CD14-positive monocyte (primary cell): ENCODE results near the gene PATJ. TPM values are rescaled to one million over a fixed set of nuclear protein-coding genes. Genes with fewer than 3 reads are reported as not detected.

ENCODE experiments used
- DNase-seq, 3 donors: peaks; one replicate each; pipeline ENCODE4 v3.0.0-alpha.2; 2011 to 2022
- H2AFZ ChIP-seq: 2 replicates; pipeline ENCODE4 v1.6.0; 2012; ENCODE audit warnings: mild to moderate bottlenecking, low read depth, low read length, inconsistent platforms; ENCODE audit not compliant: insufficient read depth, poor library complexity, severe bottlenecking
- H3K27ac ChIP-seq, 2 donors: 1 replicate in 1 of 2; 2 replicates in 1 of 2; pipeline ENCODE4 v1.5.1; 2012 to 2013; ENCODE audit warnings: low read length in 2 of 2, control low read depth in 1 of 2, inconsistent platforms in 1 of 2, low read depth in 1 of 2, mild to moderate bottlenecking in 1 of 2
- H3K27me3 ChIP-seq, 2 donors: one replicate each; pipeline versions ENCODE4 v1.6.0 to v1.6.1; 2011 to 2013; ENCODE audit warnings: low read length in 2 of 2; ENCODE audit not compliant: control insufficient read depth in 2 of 2, insufficient read depth in 2 of 2
- H3K36me3 ChIP-seq, 2 donors: replicated peaks in 1 of 2; 1 replicate in 1 of 2; 2 replicates in 1 of 2; pipeline versions ENCODE4 v1.5.1 to v1.6.1; 2012 to 2013; ENCODE audit warnings: low read length in 2 of 2, control low read depth in 1 of 2, inconsistent platforms in 1 of 2, mild to moderate bottlenecking in 1 of 2; ENCODE audit not compliant: insufficient read depth in 2 of 2, control insufficient read depth in 1 of 2
- H3K4me1 ChIP-seq, 2 donors: 1 replicate in 1 of 2; 2 replicates in 1 of 2; pipeline versions ENCODE4 v1.5.1 to v1.6.1; 2012 to 2013; ENCODE audit warnings: low read length in 2 of 2, control low read depth in 1 of 2, inconsistent platforms in 1 of 2, mild to moderate bottlenecking in 1 of 2, moderate library complexity in 1 of 2; ENCODE audit not compliant: insufficient read depth in 2 of 2, control insufficient read depth in 1 of 2
- H3K4me2 ChIP-seq: replicated peaks from 2 replicates; pipeline ENCODE3; 2012; ENCODE audit warnings: low read length, moderate library complexity, mild to moderate bottlenecking; ENCODE audit not compliant: poor library complexity, severe bottlenecking; ENCODE audit errors: extremely low read depth
- H3K4me3 ChIP-seq, 3 experiments: fragments of 200-600 bp in 1 of 3; sonication (generic) in 1 of 3; replicated peaks in 1 of 3; 1 replicate in 2 of 3; 2 replicates in 1 of 3; pipeline ENCODE4 v1.5.1; 2011 to 2013; ENCODE audit warnings: low read length in 3 of 3, mild to moderate bottlenecking in 3 of 3, control low read depth in 2 of 3, low read depth in 2 of 3, inconsistent platforms in 1 of 3, moderate library complexity in 1 of 3
- H3K79me2 ChIP-seq: 2 replicates; pipeline ENCODE4 v1.6.0; 2012; ENCODE audit warnings: mild to moderate bottlenecking, control low read depth, inconsistent platforms, low read length, moderate library complexity; ENCODE audit not compliant: insufficient read depth
- H3K9ac ChIP-seq: 2 replicates; pipeline ENCODE4 v1.6.0; 2017; ENCODE audit warnings: low read length, mild to moderate bottlenecking; ENCODE audit not compliant: insufficient read depth, poor library complexity, severe bottlenecking
- H3K9me3 ChIP-seq, 2 donors: replicated peaks in 1 of 2; 1 replicate in 1 of 2; 2 replicates in 1 of 2; pipeline versions ENCODE4 v1.5.1 to v1.6.1; 2012 to 2013; ENCODE audit warnings: low read length in 2 of 2, control low read depth in 1 of 2; ENCODE audit not compliant: control insufficient read depth in 1 of 2, insufficient read depth in 1 of 2
- H4K20me1 ChIP-seq: 2 replicates; pipeline ENCODE4 v1.6.0; 2012; ENCODE audit warnings: mild to moderate bottlenecking, low read length, control low read depth, moderate library complexity; ENCODE audit not compliant: insufficient read depth
- H3K27ac Mint-ChIP-seq, 7 donors: one replicate each; pipeline ENCODE4 v1.8.0; 2020; ENCODE audit warnings: mild to moderate bottlenecking in 7 of 7, mixed read lengths in 7 of 7, moderate library complexity in 6 of 7, inconsistent platforms in 2 of 7
- H3K27me3 Mint-ChIP-seq, 3 donors: one replicate each; pipeline ENCODE4 v1.8.0; 2021 to 2022; ENCODE audit warnings: low read depth in 3 of 3, mild to moderate bottlenecking in 3 of 3, mixed read lengths in 3 of 3, moderate library complexity in 3 of 3, inconsistent platforms in 1 of 3
- H3K36me3 Mint-ChIP-seq, 2 donors: one replicate each; pipeline ENCODE4 v1.8.0; 2020; ENCODE audit warnings: mixed read lengths in 2 of 2, inconsistent platforms in 1 of 2, mild to moderate bottlenecking in 1 of 2
- H3K4me1 Mint-ChIP-seq: one replicate; pipeline ENCODE4 v1.8.0; 2020; ENCODE audit warnings: mild to moderate bottlenecking, mixed read lengths
- H3K4me3 Mint-ChIP-seq, 2 donors: one replicate each; pipeline ENCODE4 v1.8.0; 2020; ENCODE audit warnings: mild to moderate bottlenecking in 2 of 2, mixed read lengths in 2 of 2, moderate library complexity in 1 of 2
- H3K9me3 Mint-ChIP-seq, 7 donors: one replicate each; pipeline ENCODE4 v1.8.0; 2020 to 2022; ENCODE audit warnings: mixed read lengths in 7 of 7, mild to moderate bottlenecking in 6 of 7, moderate library complexity in 6 of 7, inconsistent platforms in 2 of 7
- CTCF ChIP-seq: fragments of 200-600 bp; IDR thresholded peaks from one replicate; pipeline ENCODE4 v1.8.0; 2022; ENCODE audit warnings: antibody characterized with exemption, mild to moderate bottlenecking
- WGBS: methylation state at CpG from one replicate; pipeline ENCODE4 v1.1.5; 2013; ENCODE audit warnings: missing lambda C conversion rate; ENCODE audit not compliant: insufficient coverage; 5-methylcytosine and 5-hydroxymethylcytosine counted together
- intact Hi-C, 2 donors: fragments of 100-400 bp; cut with micrococcal nuclease; formaldehyde crosslinking; loops; one replicate each; pipeline versions ENCODE4 v1.15.0 to v1.15.1; 2023
- polyA plus RNA-seq, 3 donors: library from polyadenylated mRNA; depleted of rRNA in 1 of 3; unstranded in 2 of 3; stranded (reverse) in 1 of 3; fragments of 300-500 nt in 2 of 3; fragments of >200 nt in 1 of 3; fragmentation: Illumina TruSeq in 2 of 3; gene quantifications; 1 replicate in 2 of 3; 2 replicates in 1 of 3; pipeline ENCODE4 v1.2.3, GENCODE V29; 2012 to 2021

The PATJ gene
- polyA plus RNA-seq, 3 donors: 0.01 to 0.23 TPM; not detected in 1

GRCh38 chr1:61967750-61968149 is 225.5 kb downstream of the PATJ start:
- WGBS: 71% methylated on average over 1 of the region's 3 CpGs
- H3K36me3 Mint-ChIP-seq: no peaks in the 10 kb centered on the region
- H3K27me3 Mint-ChIP-seq: peaks cover 0 to 3% (median 0%) of the 10 kb centered on the region in 3 donors
- Histone ChIP-seq H3K27me3 (no peaks in the 10 kb centered on the region), H3K4me2 (no peak overlapping the region), H3K4me1 (no peaks in the 10 kb centered on the region), H3K9me3 (no peaks in the 10 kb centered on the region), H2AFZ (no peak overlapping the region), H4K20me1 (no peaks in the 10 kb centered on the region), H3K36me3 (no peaks in the 10 kb centered on the region), H3K4me3 (no peak overlapping the region), H3K79me2 (no peaks in the 10 kb centered on the region), H3K27ac (no peak overlapping the region), H3K9ac (no peak overlapping the region)
- intact Hi-C loops: no loop called here
- no peak for TF ChIP-seq CTCF
- no peak for DNase-seq
- no peaks in the 10 kb centered on the region for H3K4me1 Mint-ChIP-seq
- peaks cover 0 to 6% (median 2%) of the 10 kb centered on the region in 7 donors for H3K9me3 Mint-ChIP-seq
- no peak overlapping the region for H3K27ac Mint-ChIP-seq
- H3K4me3 Mint-ChIP-seq: no peak overlapping the region

GRCh38 chr1:61968869-61969268 is 226.6 kb downstream of the PATJ start:
- H3K36me3 Mint-ChIP-seq: no peaks in the 10 kb centered on the region
- Histone ChIP-seq H3K4me2 (no peak overlapping the region), H4K20me1 (no peaks in the 10 kb centered on the region), H3K36me3 (no peaks in the 10 kb centered on the region), H3K79me2 (no peaks in the 10 kb centered on the region), H3K27me3 (no peaks in the 10 kb centered on the region), H3K9ac (no peak overlapping the region), H2AFZ (no peak overlapping the region), H3K9me3 (no peaks in the 10 kb centered on the region), H3K4me3 (no peak overlapping the region), H3K4me1 (no peaks in the 10 kb centered on the region), H3K27ac (no peak overlapping the region)
- no peaks in the 10 kb centered on the region for H3K4me1 Mint-ChIP-seq
- H3K4me3 Mint-ChIP-seq: no peak overlapping the region
- no CpG with 5 or more reads among the region's 1 CpG for WGBS
- no peak for DNase-seq
- intact Hi-C loops: no loop called here
- H3K9me3 Mint-ChIP-seq: peaks cover 0 to 6% (median 2%) of the 10 kb centered on the region in 7 donors
- H3K27me3 Mint-ChIP-seq: peaks cover 0 to 4% (median 0%) of the 10 kb centered on the region in 3 donors
- H3K27ac Mint-ChIP-seq: no peak overlapping the region
- no peak for TF ChIP-seq CTCF
